Liver (tissue), 9 donors: Measurements from ENCODE around the gene ZNF365. TPM values are rescaled to one million over a fixed set of nuclear protein-coding genes. Genes with fewer than 3 reads are reported as not detected.

Experiments
- DNase-seq: peaks from one replicate; pipeline ENCODE4 v3.0.0-alpha.2; 2017; ENCODE audit warnings: low spot score
- H3K27ac ChIP-seq, 2 donors: one replicate each; pipeline ENCODE4 v1.7.0; 2013; ENCODE audit warnings: inconsistent platforms in 2 of 2, low read length in 2 of 2, control low read depth in 1 of 2, low read depth in 1 of 2, mild to moderate bottlenecking in 1 of 2
- H3K27me3 ChIP-seq, 4 donors: one replicate each; pipeline versions ENCODE4 v1.6.1 to v1.7.0; 2013; ENCODE audit warnings: low read length in 3 of 4, inconsistent platforms in 1 of 4, mild to moderate bottlenecking in 1 of 4, moderate library complexity in 1 of 4; ENCODE audit not compliant: control insufficient read depth in 4 of 4, insufficient read depth in 4 of 4
- H3K36me3 ChIP-seq, 4 donors: one replicate each; pipeline versions ENCODE4 v1.6.1 to v1.7.0; 2013; ENCODE audit warnings: low read length in 3 of 4, mild to moderate bottlenecking in 3 of 4, low read depth in 1 of 4, moderate library complexity in 1 of 4; ENCODE audit not compliant: control insufficient read depth in 4 of 4, insufficient read depth in 3 of 4
- H3K4me1 ChIP-seq, 4 donors: one replicate each; pipeline versions ENCODE4 v1.6.1 to v1.7.0; 2013; ENCODE audit warnings: low read length in 3 of 4, mild to moderate bottlenecking in 3 of 4, moderate library complexity in 1 of 4; ENCODE audit not compliant: control insufficient read depth in 4 of 4, insufficient read depth in 4 of 4
- H3K4me3 ChIP-seq, 3 donors: one replicate each; pipeline versions ENCODE4 v1.6.1 to v1.7.0; 2013; ENCODE audit warnings: low read length in 3 of 3, control low read depth in 1 of 3, low read depth in 1 of 3, mild to moderate bottlenecking in 1 of 3
- H3K9ac ChIP-seq, 2 donors: one replicate each; pipeline ENCODE4 v1.7.0; 2013; ENCODE audit warnings: low read length in 2 of 2, mild to moderate bottlenecking in 2 of 2, moderate library complexity in 2 of 2, control low read depth in 1 of 2, low read depth in 1 of 2
- H3K9me3 ChIP-seq, 4 donors: one replicate each; pipeline versions ENCODE4 v1.6.1 to v1.7.0; 2013; ENCODE audit warnings: low read length in 3 of 4; ENCODE audit not compliant: control insufficient read depth in 4 of 4
- ATF3 ChIP-seq: IDR thresholded peaks from 2 replicates; pipeline ENCODE4 v1.6.1; 2016; ENCODE audit warnings: antibody characterized with exemption
- EGR1 ChIP-seq, 2 donors: IDR thresholded peaks; 2 replicates each; pipeline ENCODE4 v1.6.1; 2016 to 2018; ENCODE audit warnings: antibody characterized with exemption in 2 of 2, low read depth in 2 of 2
- FOXA1 ChIP-seq: IDR thresholded peaks from 2 replicates; pipeline ENCODE4 v1.6.1; 2016; ENCODE audit warnings: antibody characterized with exemption
- FOXA2 ChIP-seq: IDR thresholded peaks from 2 replicates; pipeline ENCODE4 v1.6.1; 2016; ENCODE audit warnings: antibody characterized with exemption
- HNF4A ChIP-seq, 2 donors: conservative IDR thresholded peaks; 2 replicates each; pipeline ENCODE4 v1.6.1; 2016; ENCODE audit warnings: antibody characterized with exemption in 2 of 2, mild to moderate bottlenecking in 2 of 2
- JUND ChIP-seq, 2 donors: IDR thresholded peaks; 2 replicates each; pipeline ENCODE4 v1.6.1; 2016; ENCODE audit warnings: antibody characterized with exemption in 2 of 2
- MAX ChIP-seq: IDR thresholded peaks from 2 replicates; pipeline ENCODE4 v1.6.1; 2016; ENCODE audit warnings: antibody characterized with exemption
- NR2F2 ChIP-seq: IDR thresholded peaks from 2 replicates; pipeline ENCODE4 v1.6.1; 2016; ENCODE audit warnings: antibody characterized with exemption
- REST ChIP-seq: IDR thresholded peaks from 2 replicates; pipeline ENCODE4 v1.6.1; 2016; ENCODE audit warnings: antibody characterized with exemption, mild to moderate bottlenecking
- RXRA ChIP-seq, 2 donors: IDR thresholded peaks; 2 replicates each; pipeline ENCODE4 v1.6.1; 2017 to 2018; ENCODE audit warnings: antibody characterized with exemption in 2 of 2, mild to moderate bottlenecking in 1 of 2
- SP1 ChIP-seq: IDR thresholded peaks from 2 replicates; pipeline ENCODE4 v1.6.1; 2018; ENCODE audit warnings: antibody characterized with exemption, mild to moderate bottlenecking
- TAF1 ChIP-seq: conservative IDR thresholded peaks from 2 replicates; pipeline ENCODE4 v1.6.1; 2016; ENCODE audit warnings: antibody characterized with exemption, mild to moderate bottlenecking
- ZBTB33 ChIP-seq: IDR thresholded peaks from 2 replicates; pipeline ENCODE4 v1.6.1; 2016; ENCODE audit warnings: antibody characterized with exemption
- WGBS: extraction: QIAGEN DNeasy Blood & Tissue Kit; methylation state at CpG from one replicate; pipeline ENCODE4 v1.1.7; 2013; 5-methylcytosine and 5-hydroxymethylcytosine counted together
- polyA plus RNA-seq, 2 donors: library from polyadenylated mRNA; stranded (reverse) in 1 of 2; unstranded in 1 of 2; fragments of 200-250 nt in 1 of 2; fragments of >200 nt in 1 of 2; fragmentation: Nextera tagmentation in 1 of 2; extraction: Ambion mirVana in 1 of 2; gene quantifications; one replicate each; pipeline versions ENCODE4 v1.2.1 to v1.2.3, GENCODE V29; 2013 to 2015
- total RNA-seq, 2 donors: library from RNA; depleted of rRNA; stranded (reverse); fragments of >200 nt; gene quantifications; one replicate each; pipeline ENCODE4 v1.2.3, GENCODE V29; 2014
- donor health status: healthy.
- donor health status: healthy.
- donor health status: healthy.
- donor health status: healthy.
- donor health status: healthy.

ZNF365 gene
- total and polyA plus RNA-seq, 4 donors, result under 0.01 TPM; not detected in 3

GRCh38 chr10:62388328-62388727 is 14.2 kb downstream of the ZNF365 start:
- no peak for DNase-seq
- Histone ChIP-seq H3K9me3 (no peaks in the 10 kb centered on the region), H3K9ac (no peak overlapping the region), H3K36me3 (no peaks in the 10 kb centered on the region), H3K27ac (no peak overlapping the region), H3K4me3 (no peak overlapping the region), H3K27me3 (peaks cover 0 to 3% (median 0%) of the 10 kb centered on the region in 4 donors), H3K4me1 (no peaks in the 10 kb centered on the region)
- TF ChIP-seq NR2F2, result no peak
- no peak for TF ChIP-seq FOXA2
- 88% methylated on average over 9 of the region's 9 CpGs for WGBS

- H3K9ac ChIP-seq, result no peak overlapping the region
- WGBS, result 92% methylated on average over 2 of the region's 2 CpGs
- H3K9me3 ChIP-seq, result no peaks in the 10 kb centered on the region
These were observed 16.5 kb downstream of the ZNF365 start for GRCh38 chr10:62390497-62391176.

More at GRCh38 chr10:62390497-62391176, 16.5 kb downstream of the ZNF365 start:
- no peaks in the 10 kb centered on the region for H3K36me3 ChIP-seq
- no peak overlapping the region for H3K4me3 ChIP-seq
- no peaks in the 10 kb centered on the region for H3K4me1 ChIP-seq
- no peaks in the 10 kb centered on the region for H3K27me3 ChIP-seq
- no peak for TF ChIP-seq RXRA (IDR thresholded peaks at IDR 0.05)
- TF ChIP-seq REST, result no peak
- no peak for TF ChIP-seq ATF3
- no peak for TF ChIP-seq MAX
- no peak for TF ChIP-seq EGR1 (IDR thresholded peaks at IDR 0.05; ENCODE audit: low read depth in 2 of 2)
- TF ChIP-seq FOXA1, result no peak
- no peak for TF ChIP-seq TAF1
- no peak for TF ChIP-seq ZBTB33
- no peak for TF ChIP-seq HNF4A (conservative IDR thresholded peaks at IDR 0.05)
- TF ChIP-seq JUND (IDR thresholded peaks at IDR 0.05), result no peak
- TF ChIP-seq SP1, result no peak
- no peak for DNase-seq
- H3K27ac ChIP-seq, result no peak overlapping the region
